IMR-90 (cell line): Measurements from ENCODE around the gene ZNF688. TPM values are rescaled to one million over a fixed set of nuclear protein-coding genes. Genes with fewer than 3 reads are reported as not detected.
"Not testable (repeated sequence)": the region's sequence is repeated elsewhere in the genome, so short reads cannot be mapped to it uniquely, and the experiment has no call there.

Source experiments
- ATAC-seq: fragments of 200-7000 bp; cut with Tn5 transposase; 2 replicates; pipeline ENCODE4 v1.9.1; 2020; ENCODE audit warnings: low read depth, mild to moderate bottlenecking, moderate library complexity
- BruUV-seq: library from RNA; stranded (reverse); fragments of 400-500 nt; replicated peaks from 2 replicates; lab custom pipeline; 2021; lab: Mats Ljungman, UMichigan
- CTCF ChIA-PET: fragments of 300-600 bp; formaldehyde crosslinking; extraction: SDS; loops from one replicate; lab custom pipeline; 2021; ENCODE audit warnings: antibody characterized with exemption; lab: Yijun Ruan, JAX
- POLR2A ChIA-PET: fragments of 300-600 bp; sonication (Branson Sonifier 250); formaldehyde crosslinking; loops from one replicate; lab custom pipeline; 2022; ENCODE audit warnings: antibody characterized with exemption; ENCODE audit not compliant: unreplicated experiment; lab: Charles Lee
- DNase-seq: peaks from one replicate; pipeline ENCODE4 v3.0.0; 2013
- H2AFZ ChIP-seq: replicated peaks from 2 replicates; pipeline ENCODE3; 2013; ENCODE audit warnings: low read length, mild to moderate bottlenecking; ENCODE audit not compliant: poor library complexity
- H2AK5ac ChIP-seq: 2 replicates; pipeline ENCODE4 v1.6.1; 2013; ENCODE audit warnings: low read depth, low read length, inconsistent platforms
- H2AK9ac ChIP-seq: replicated peaks from 2 replicates; pipeline ENCODE3; 2013; ENCODE audit warnings: mild to moderate bottlenecking, low read depth, low read length, moderate library complexity; ENCODE audit not compliant: poor library complexity
- H2BK120ac ChIP-seq: 2 replicates; pipeline ENCODE4 v1.6.1; 2013; ENCODE audit warnings: low read depth, low read length, inconsistent platforms
- H2BK15ac ChIP-seq: 3 replicates; pipeline ENCODE4 v1.6.1; 2013; ENCODE audit warnings: low read depth, low read length, inconsistent platforms
- H2BK20ac ChIP-seq: 2 replicates; pipeline ENCODE4 v1.6.1; 2013; ENCODE audit warnings: low read depth, mild to moderate bottlenecking, inconsistent platforms, low read length, moderate library complexity
- H2BK5ac ChIP-seq: 2 replicates; pipeline ENCODE4 v1.6.1; 2013; ENCODE audit warnings: mild to moderate bottlenecking, low read depth, low read length, inconsistent platforms; ENCODE audit not compliant: poor library complexity, severe bottlenecking
- H3K14ac ChIP-seq: replicated peaks from 2 replicates; pipeline ENCODE4 v1.6.1; 2013; ENCODE audit warnings: low read depth, low read length, inconsistent platforms
- H3K18ac ChIP-seq: 2 replicates; pipeline ENCODE4 v1.6.1; 2013; ENCODE audit warnings: low read depth, low read length, control low read depth
- H3K23ac ChIP-seq: 2 replicates; pipeline ENCODE4 v1.6.1; 2013; ENCODE audit warnings: low read depth, low read length, inconsistent platforms
- H3K27ac ChIP-seq: 2 replicates; pipeline ENCODE4 v1.5.1; 2013; ENCODE audit warnings: mild to moderate bottlenecking, control low read depth, low read length; ENCODE audit not compliant: insufficient read depth
- H3K27me3 ChIP-seq: 2 replicates; pipeline ENCODE4 v1.6.1; 2013; ENCODE audit warnings: low read length; ENCODE audit not compliant: control insufficient read depth, insufficient read depth
- H3K36me3 ChIP-seq: 2 replicates; pipeline ENCODE4 v1.6.1; 2013; ENCODE audit warnings: low read length, mixed read lengths; ENCODE audit not compliant: control insufficient read depth, insufficient read depth
- H3K4ac ChIP-seq: 2 replicates; pipeline ENCODE4 v1.6.1; 2013; ENCODE audit warnings: low read depth, low read length, inconsistent platforms
- H3K4me1 ChIP-seq: 2 replicates; pipeline ENCODE4 v1.6.1; 2013; ENCODE audit warnings: low read length, mixed read lengths; ENCODE audit not compliant: control insufficient read depth, insufficient read depth
- H3K4me2 ChIP-seq: 2 replicates; pipeline ENCODE4 v1.6.1; 2013; ENCODE audit warnings: low read depth, mild to moderate bottlenecking, control low read depth, low read length, moderate library complexity
- H3K4me3 ChIP-seq: 2 replicates; pipeline ENCODE4 v1.5.1; 2013; ENCODE audit warnings: low read depth, mild to moderate bottlenecking, control low read depth, low read length, moderate library complexity; ENCODE audit not compliant: insufficient read depth
- H3K56ac ChIP-seq: 2 replicates; pipeline ENCODE4 v1.6.1; 2013; ENCODE audit warnings: low read length, inconsistent platforms; ENCODE audit not compliant: insufficient read depth; ENCODE audit errors: extremely low read depth
- H3K79me1 ChIP-seq, 2 experiments: 2 replicates each; pipeline ENCODE4 v1.6.1; 2013; ENCODE audit warnings: low read length in 2 of 2, inconsistent platforms in 1 of 2, low read depth in 1 of 2
- H3K9ac ChIP-seq: 2 replicates; pipeline ENCODE4 v1.6.1; 2013; ENCODE audit warnings: low read depth, low read length, control low read depth
- H3K9me1 ChIP-seq: 2 replicates; pipeline ENCODE4 v1.6.1; 2013; ENCODE audit warnings: low read length, inconsistent platforms; ENCODE audit not compliant: insufficient read depth
- H3K9me3 ChIP-seq: 2 replicates; pipeline ENCODE4 v1.6.1; 2013; ENCODE audit warnings: low read length; ENCODE audit not compliant: control insufficient read depth, insufficient read depth
- H4K20me1 ChIP-seq: 2 replicates; pipeline ENCODE4 v1.6.1; 2013; ENCODE audit warnings: low read length, inconsistent platforms; ENCODE audit not compliant: insufficient read depth
- H4K5ac ChIP-seq: 2 replicates; pipeline ENCODE4 v1.6.1; 2013; ENCODE audit warnings: mild to moderate bottlenecking, low read depth, low read length, control low read depth
- H4K8ac ChIP-seq, 2 experiments: 2 replicates each; pipeline ENCODE4 v1.6.1; 2013; ENCODE audit warnings: low read depth in 2 of 2, low read length in 2 of 2, control low read depth in 1 of 2, inconsistent platforms in 1 of 2
- H4K91ac ChIP-seq: 2 replicates; pipeline ENCODE4 v1.6.1; 2013; ENCODE audit warnings: low read depth, low read length, inconsistent platforms; ENCODE audit not compliant: insufficient read depth
- SMC3 ChIP-seq: fragments of 150-350 bp; IDR thresholded peaks from 2 replicates; pipeline ENCODE4 v1.6.1; 2016; ENCODE audit warnings: low read depth, mild to moderate bottlenecking, antibody characterized with exemption, low read length, moderate library complexity
- WGBS, 2 experiments: methylation state at CpG; one replicate each; pipeline versions ENCODE4 v1.1.5 to v1.1.7; 2013; ENCODE audit warnings: missing lambda C conversion rate in 2 of 2; ENCODE audit not compliant: insufficient read length in 1 of 2; ENCODE audit errors: extremely low coverage in 2 of 2; 5-methylcytosine and 5-hydroxymethylcytosine counted together
- dilution Hi-C: fragments of 300-500 bp; cut with HindIII; formaldehyde crosslinking; loops from one replicate; pipeline ENCODE4 v1.14.3; 2018; ENCODE audit warnings: low sequenced_read_pairs; ENCODE audit not compliant: unreplicated experiment
- in situ Hi-C: fragments of 300-500 bp; cut with MboI; formaldehyde crosslinking; loops from 3 replicates; pipeline ENCODE4 v1.14.3; 2019; ENCODE audit warnings: low sequenced_read_pairs, inconsistent platforms, mixed read lengths
- intact Hi-C: fragments of 100-400 bp; cut with micrococcal nuclease; formaldehyde crosslinking; loops from 2 replicates; pipeline ENCODE4 v1.10.0; 2022
- polyA plus RNA-seq, 3 experiments: library from polyadenylated mRNA; depleted of rRNA; stranded (reverse); fragments of >200 nt; gene quantifications; 2 replicates each; pipeline ENCODE4 v1.2.3, GENCODE V29; 2012; ENCODE audit warnings: low replicate concordance in 1 of 3
- total RNA-seq: library from RNA; depleted of rRNA; stranded (reverse); fragments of >200 nt; gene quantifications from 2 replicates; pipeline ENCODE4 v1.2.3, GENCODE V29; 2012

Gene ZNF688
- total and polyA plus RNA-seq, 2 of the 4 experiments (the other 2 are of a cell fraction) = 1.8 to 3.7 TPM

DNA sequence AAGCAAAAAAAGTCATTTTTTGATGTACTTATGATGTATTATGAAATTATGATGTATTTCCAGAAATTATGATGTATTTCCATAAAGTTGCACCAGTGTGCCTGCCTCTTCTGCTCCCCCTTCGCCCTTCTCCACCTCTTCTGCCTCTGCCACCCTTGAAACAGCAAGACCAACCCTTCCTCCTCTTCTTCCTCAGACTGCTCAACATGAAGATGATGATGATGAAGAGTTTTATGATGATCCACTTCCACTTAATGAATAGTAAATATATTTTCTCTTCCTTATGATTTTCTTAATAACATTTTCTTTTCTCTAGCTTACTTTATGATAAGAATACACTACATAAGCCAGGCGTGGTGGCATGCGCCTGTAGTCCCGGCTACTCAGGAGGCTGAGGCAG is 21.4 kb upstream of the ZNF688 start:
- Histone ChIP-seq H3K4me2 (no peak overlapping the region), H4K20me1 (no peaks in the 10 kb centered on the region), H3K4ac (no peak overlapping the region), H3K9ac (no peak overlapping the region), H3K4me1 (no peaks in the 10 kb centered on the region), H3K27ac (no peak overlapping the region), H2AK5ac (no peak overlapping the region), H4K8ac (no peak overlapping the region), H3K79me1 (no peaks in the 10 kb centered on the region; a peak in 1 of 4 replicates), H2AK9ac (no peak overlapping the region), H4K91ac (no peak overlapping the region), H3K9me1 (no peaks in the 10 kb centered on the region), H2AFZ (no peak overlapping the region), H3K14ac (no peak overlapping the region), H2BK15ac (no peak overlapping the region), H2BK20ac (no peak overlapping the region), H3K23ac (no peak overlapping the region), H3K27me3 (no peaks in the 10 kb centered on the region), H4K5ac (no peak overlapping the region), H3K18ac (no peak overlapping the region), H2BK120ac (no peak overlapping the region), H3K36me3 (no peaks in the 10 kb centered on the region), H2BK5ac (no peak overlapping the region), H3K9me3 (no peaks in the 10 kb centered on the region), H3K4me3 (no peak overlapping the region), H3K56ac (no peak overlapping the region)
- in situ Hi-C loops = no loop called here
- intact Hi-C loops = no loop called here
- DNase-seq (no peak), ATAC-seq (no peak)
- ChIA-PET POLR2A (no interaction called here), CTCF (interaction anchor here (0.6 kb wide), 1 partner anchor 66 kb away, joined by 3 read pairs; no protein-coding TSS in a partner anchor)
- no CpG with 5 or more reads among the region's 4 CpGs for WGBS, 2 experiments
- TF ChIP-seq SMC3 = no peak
- no TSS peak for BruUV-seq
- dilution Hi-C loops = no loop called here

DNA sequence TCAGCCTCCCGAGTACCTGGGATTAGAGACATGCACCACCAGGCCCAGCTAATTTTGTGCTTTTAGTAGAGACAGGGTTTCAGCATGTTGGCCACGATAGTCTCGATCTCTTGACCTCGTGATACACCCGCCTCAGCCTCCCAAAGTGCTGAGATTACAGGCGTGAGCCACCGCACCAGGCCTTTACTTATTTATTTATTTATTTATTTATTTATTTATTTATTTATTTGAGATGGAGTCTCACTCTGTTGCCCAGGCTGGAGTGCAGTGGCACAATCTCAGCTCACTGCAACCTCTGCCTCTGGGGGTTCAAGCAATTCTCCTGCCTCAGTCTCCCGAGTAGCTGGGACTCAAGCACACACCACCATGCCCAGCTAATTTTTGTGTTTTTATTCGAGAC is 19.4 kb upstream of the ZNF688 start:
- H3K27ac ChIP-seq, H3K18ac ChIP-seq, H2AK5ac ChIP-seq, H3K4ac ChIP-seq, H3K9me1 ChIP-seq, dilution Hi-C loops, H4K20me1 ChIP-seq, H3K14ac ChIP-seq, H3K4me1 ChIP-seq, H3K9ac ChIP-seq, intact Hi-C loops, ATAC-seq, H3K4me3 ChIP-seq, H4K91ac ChIP-seq, H3K36me3 ChIP-seq, in situ Hi-C loops, H2BK5ac ChIP-seq, H2BK120ac ChIP-seq, POLR2A ChIA-PET, H3K9me3 ChIP-seq, H4K5ac ChIP-seq, H3K56ac ChIP-seq, H3K27me3 ChIP-seq, H4K8ac ChIP-seq, H2AK9ac ChIP-seq, DNase-seq, H2BK15ac ChIP-seq, H2BK20ac ChIP-seq, H3K23ac ChIP-seq, H2AFZ ChIP-seq, BruUV-seq, H3K4me2 ChIP-seq: not testable (repeated sequence)
- CTCF ChIA-PET = interaction anchor here (0.7 kb wide), 1 partner anchor 54 kb away, joined by 7 read pairs; no protein-coding TSS in a partner anchor
- peaks cover 8 to 15% of the 10 kb centered on the region in 2 experiments; a peak in 2 of 4 replicates for H3K79me1 ChIP-seq
- no CpG with 5 or more reads among the region's 9 CpGs for WGBS, 2 experiments
